HepG2 (cell line): ENCODE data around the gene CEP131.

ENCODE experiments used
- CTCF ChIP-seq: sonication (generic); formaldehyde crosslinking; IDR thresholded peaks from 2 replicates; pipeline ENCODE4 v1.5.0; 2020; ENCODE audit warnings: mild to moderate bottlenecking, missing genetic modification reagents, moderate library complexity
- MAX ChIP-seq: IDR thresholded peaks from 2 replicates; pipeline ENCODE4 v1.6.1; 2012; ENCODE audit warnings: inconsistent platforms
- MBNL3 ChIP-seq: fragments of 250-450 bp; sonication (Bioruptor Pico); conservative IDR thresholded peaks from 2 replicates; pipeline ENCODE4 v1.8.0; 2022; ENCODE audit warnings: mild to moderate bottlenecking, inconsistent platforms
- MXD4 ChIP-seq: IDR thresholded peaks from 2 replicates; pipeline ENCODE4 v1.6.1; 2016; ENCODE audit warnings: mild to moderate bottlenecking, missing biosample characterization, missing genetic modification reagents
- SMARCE1 ChIP-seq: fragments of 450-650 bp; IDR thresholded peaks from 2 replicates; pipeline ENCODE4 v1.6.1; 2017; ENCODE audit warnings: borderline replicate concordance
- ZFP36L1 ChIP-seq: sonication (generic); formaldehyde crosslinking; IDR thresholded peaks from 2 replicates; pipeline ENCODE4 v1.8.0; 2022; ENCODE audit warnings: mild to moderate bottlenecking, missing genetic modification reagents, moderate library complexity
- ZNF558 ChIP-seq: sonication (generic); formaldehyde crosslinking; IDR thresholded peaks from 2 replicates; pipeline ENCODE4 v1.9.0; 2022; ENCODE audit warnings: mild to moderate bottlenecking, missing genetic modification reagents, borderline replicate concordance
- ZNF678 ChIP-seq: sonication (generic); formaldehyde crosslinking; IDR thresholded peaks from 2 replicates; pipeline ENCODE4 v1.4.0; 2020; ENCODE audit warnings: mild to moderate bottlenecking, missing genetic modification reagents
- ZNF839 ChIP-seq: sonication (generic); formaldehyde crosslinking; IDR thresholded peaks from 2 replicates; pipeline ENCODE4 v1.4.0; 2020; ENCODE audit warnings: missing genetic modification reagents, mild to moderate bottlenecking, borderline replicate concordance

- TF ChIP-seq ZNF558 (CRISPR knock-in tag) (no peak), SMARCE1 (no peak), CTCF (CRISPR knock-in tag) (no peak), ZNF839 (CRISPR knock-in tag) (no peak), ZFP36L1 (CRISPR knock-in tag) (no peak), MBNL3 (CRISPR knock-in tag) (no peak), MAX (no peak), MXD4 (CRISPR knock-in tag) (no peak), ZNF678 (CRISPR knock-in tag) (no peak)
These were observed 29.0 kb upstream of the CEP131 start for GRCh38 chr17:81251709-81252301.
